Middle frontal gyrus (tissue), 1 donor: Measurements from ENCODE around the gene SLC38A3.
"Not testable (repeated sequence)": the region's sequence is repeated elsewhere in the genome, so short reads cannot be mapped to it uniquely, and the experiment has no call there.

Experiments used
- DNase-seq: peaks from one replicate; pipeline ENCODE4 v3.0.0-alpha.2; 2015; ENCODE audit warnings: low spot score; ENCODE audit errors: extremely low spot score

SLC38A3 gene

GRCh38 chr3:50210176-50210509 lies 5.1 kb downstream of the SLC38A3 start:
- DNase-seq: no peak

- no peak for DNase-seq
Observed at GRCh38 chr3:50210510-50211367, 5.7 kb downstream of the SLC38A3 start.

GRCh38 chr3:50211368-50211717 lies 6.3 kb downstream of the SLC38A3 start:
- not testable (repeated sequence) for DNase-seq

GRCh38 chr3:50211930-50212329 lies 6.9 kb downstream of the SLC38A3 start:
- DNase-seq: no peak

GRCh38 chr3:50212502-50212901 lies 7.4 kb downstream of the SLC38A3 start:
- DNase-seq: no peak

GRCh38 chr3:50212971-50213370 lies 7.9 kb downstream of the SLC38A3 start:
- no peak for DNase-seq

- peak; percentile 63 for DNase-seq
Observed at GRCh38 chr3:50213373-50213772, 8.3 kb downstream of the SLC38A3 start.

- DNase-seq: no peak
Observed at GRCh38 chr3:50214824-50215223, 9.8 kb downstream of the SLC38A3 start.

- no peak for DNase-seq
Observed at GRCh38 chr3:50215529-50215928, 10.5 kb downstream of the SLC38A3 start.

- DNase-seq: no peak
Observed at GRCh38 chr3:50217681-50218080, 12.6 kb downstream of the SLC38A3 start.

GRCh38 chr3:50218448-50218847 lies 13.4 kb downstream of the SLC38A3 start:
- DNase-seq: no peak

GRCh38 chr3:50219285-50219684 lies 14.2 kb downstream of the SLC38A3 start:
- DNase-seq: no peak

- DNase-seq: no peak
Observed at GRCh38 chr3:50220109-50220508, 15.0 kb downstream of the SLC38A3 start.

- DNase-seq: no peak
Observed at GRCh38 chr3:50221051-50221410, 16.0 kb downstream of the SLC38A3 start.

- no peak for DNase-seq
Observed at GRCh38 chr3:50221411-50222168, 16.5 kb downstream of the SLC38A3 start.

- DNase-seq: no peak
Observed at GRCh38 chr3:50222169-50222528, 17.1 kb downstream of the SLC38A3 start.

- no peak for DNase-seq
Observed at GRCh38 chr3:50224639-50225038, 19.6 kb downstream of the SLC38A3 start.

- DNase-seq: no peak
Observed at GRCh38 chr3:50226888-50227389, 21.9 kb downstream of the SLC38A3 start.

GRCh38 chr3:50227390-50228183 lies 22.5 kb downstream of the SLC38A3 start:
- DNase-seq: peak; percentile 86

GRCh38 chr3:50228184-50228763 lies 23.2 kb downstream of the SLC38A3 start:
- DNase-seq: not testable (repeated sequence)

GRCh38 chr3:50229490-50229889 lies 24.4 kb downstream of the SLC38A3 start:
- no peak for DNase-seq
